ENCODE results near the gene ADCY7.

The ADCY7 gene

DNA sequence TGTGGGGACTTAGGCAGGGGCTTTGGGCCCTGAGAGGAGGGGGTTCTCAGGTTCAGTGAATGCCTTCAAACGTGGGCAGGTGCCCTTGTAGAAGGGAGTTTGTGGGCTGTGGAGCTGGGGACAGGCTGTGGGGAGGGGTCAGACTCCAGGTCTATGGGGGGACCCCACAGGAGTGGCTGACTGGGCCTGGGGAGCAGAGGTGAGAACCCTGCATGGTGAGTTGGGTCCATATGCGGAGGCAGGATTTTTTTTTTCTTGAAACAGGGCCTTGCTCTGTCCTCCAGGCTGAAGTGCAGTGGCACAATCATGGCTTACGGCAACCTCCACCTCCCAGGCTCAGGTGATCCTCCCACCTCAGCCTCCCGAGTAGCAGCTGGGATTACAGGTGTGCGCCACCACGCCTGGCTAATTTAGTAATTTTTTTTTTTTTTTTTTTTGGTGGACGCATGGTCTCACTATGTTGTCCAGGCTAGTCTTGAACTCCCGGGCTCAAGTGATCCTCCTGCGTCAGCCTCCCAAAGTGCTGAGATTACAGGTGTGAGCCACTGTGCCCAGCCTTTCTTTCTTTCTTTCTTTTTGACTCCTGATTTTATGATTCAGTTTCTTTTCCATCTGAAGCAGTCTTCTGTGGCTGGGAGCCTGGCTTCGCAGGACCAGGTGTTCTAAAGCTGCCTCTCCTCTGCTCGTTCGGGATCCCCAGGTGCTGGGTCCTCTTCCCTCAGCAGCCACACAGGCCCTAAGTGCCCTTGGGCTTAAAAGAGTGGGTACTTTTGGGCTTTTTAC lies 19.0 kb upstream of the ADCY7 start:
- peaks cover 2% of the 10 kb centered on the region for H3K9me3 ChIP-seq (ENCODE audit: insufficient read depth, low read depth, low read length)
- no peak overlapping the region for H2BK5ac ChIP-seq (ENCODE audit: low read depth, low read length, poor library complexity)
- DNase-seq, result no peak
- no peak overlapping the region for H2AFZ ChIP-seq (ENCODE audit: insufficient read depth, low read length, poor library complexity)
- no peaks in the 10 kb centered on the region for H3K27me3 ChIP-seq (ENCODE audit: insufficient read depth, low read length)
- H3K36me3 ChIP-seq (ENCODE audit: control insufficient read depth in 1 of 2, insufficient read depth in 2 of 2, low read length in 2 of 2), result no peaks in the 10 kb centered on the region
- WGBS (ENCODE audit: extremely low coverage, insufficient coverage, insufficient read length), result no CpG with 5 or more reads among the region's 12 CpGs
- H3K4me1 ChIP-seq (ENCODE audit: control insufficient read depth in 1 of 2, insufficient read depth in 2 of 2, low read length in 2 of 2), result peaks cover 10 to 20% of the 10 kb centered on the region in 2 experiments
- no peak overlapping the region for H2BK12ac ChIP-seq (ENCODE audit: low read length)
- peaks cover 5% of the 10 kb centered on the region for H3K79me2 ChIP-seq (ENCODE audit: control insufficient read depth, insufficient read depth, low read length, poor library complexity)
- H4K8ac ChIP-seq (ENCODE audit: low read depth, low read length), result no peak overlapping the region
- H3K9ac ChIP-seq (ENCODE audit: low read length), result no peak overlapping the region
- H3K4me2 ChIP-seq (ENCODE audit: low read length), result peak overlapping the region; percentile 10
- H2AK5ac ChIP-seq (ENCODE audit: low read length), result no peak overlapping the region
- H4K12ac ChIP-seq (ENCODE audit: low read depth, low read length), result no peak overlapping the region
- H3K18ac ChIP-seq (ENCODE audit: low read length), result no peak overlapping the region
- peaks cover 7% of the 10 kb centered on the region for H3K79me1 ChIP-seq (ENCODE audit: low read length)
- no peak overlapping the region for H3K14ac ChIP-seq (ENCODE audit: low read length)
- H2BK120ac ChIP-seq (ENCODE audit: insufficient read depth, low read length, poor library complexity), result no peak overlapping the region
- no peak overlapping the region for H3K23ac ChIP-seq (ENCODE audit: low read length)
- H4K91ac ChIP-seq (ENCODE audit: low read depth, low read length), result peak overlapping the region; percentile 32
- no peak overlapping the region for H3K4me3 ChIP-seq (ENCODE audit: low read depth, low read length)
- H3K4ac ChIP-seq (ENCODE audit: low read depth, low read length), result no peak overlapping the region
- no peak overlapping the region for H3K27ac ChIP-seq (ENCODE audit: low read depth, low read length)

DNA sequence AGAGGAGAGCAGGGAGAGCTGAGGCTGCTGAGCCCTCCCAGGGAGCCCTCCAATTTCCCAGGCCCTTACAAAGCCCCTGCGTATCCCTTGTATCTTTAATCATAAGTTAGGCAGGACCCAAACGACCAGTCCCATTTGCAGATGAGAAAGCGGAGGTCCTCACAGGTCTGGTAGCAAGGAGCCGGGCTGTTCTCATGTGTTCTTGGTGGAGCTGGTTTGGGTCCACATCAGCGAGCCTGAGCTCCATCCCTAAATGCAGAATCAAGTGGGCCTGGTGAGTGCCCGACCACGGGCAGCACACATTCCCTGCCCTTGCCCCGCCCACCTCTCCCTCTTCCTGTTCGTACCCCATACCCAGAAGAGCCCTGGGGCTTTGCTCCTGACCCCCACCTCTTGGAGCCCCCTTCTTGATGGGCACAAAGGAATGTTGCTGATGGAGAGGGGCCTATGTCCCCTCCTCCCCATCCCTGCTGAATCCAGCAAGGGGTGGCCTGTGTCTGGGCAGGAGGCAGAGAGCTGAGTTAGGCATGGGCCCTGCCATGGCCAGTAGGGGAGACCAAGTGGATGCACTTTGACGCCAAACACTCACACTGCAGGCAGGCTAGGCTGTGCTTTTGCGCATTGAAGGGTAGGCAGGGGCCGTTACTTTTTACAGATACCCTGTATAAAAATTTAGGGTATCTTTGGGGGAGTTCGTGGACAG lies 18.3 kb upstream of the ADCY7 start:
- Histone ChIP-seq H2BK12ac (ENCODE audit: low read length) (no peak overlapping the region), H2AFZ (ENCODE audit: insufficient read depth, low read length, poor library complexity) (no peak overlapping the region), H3K18ac (ENCODE audit: low read length) (no peak overlapping the region), H3K9ac (ENCODE audit: low read length) (no peak overlapping the region), H3K27me3 (ENCODE audit: insufficient read depth, low read length) (no peaks in the 10 kb centered on the region), H4K91ac (ENCODE audit: low read depth, low read length) (no peak overlapping the region), H2AK5ac (ENCODE audit: low read length) (no peak overlapping the region), H3K4me2 (ENCODE audit: low read length) (no peak overlapping the region), H3K4ac (ENCODE audit: low read depth, low read length) (no peak overlapping the region), H3K4me3 (ENCODE audit: low read depth, low read length) (no peak overlapping the region), H3K36me3 (ENCODE audit: control insufficient read depth in 1 of 2, insufficient read depth in 2 of 2, low read length in 2 of 2) (no peaks in the 10 kb centered on the region), H3K23ac (ENCODE audit: low read length) (no peak overlapping the region), H4K12ac (ENCODE audit: low read depth, low read length) (no peak overlapping the region), H2BK5ac (ENCODE audit: low read depth, low read length, poor library complexity) (no peak overlapping the region), H3K79me2 (ENCODE audit: control insufficient read depth, insufficient read depth, low read length, poor library complexity) (peaks cover 5% of the 10 kb centered on the region), H3K4me1 (ENCODE audit: control insufficient read depth in 1 of 2, insufficient read depth in 2 of 2, low read length in 2 of 2) (peaks cover 10 to 24% of the 10 kb centered on the region in 2 experiments), H2BK120ac (ENCODE audit: insufficient read depth, low read length, poor library complexity) (no peak overlapping the region), H4K8ac (ENCODE audit: low read depth, low read length) (no peak overlapping the region), H3K14ac (ENCODE audit: low read length) (no peak overlapping the region), H3K27ac (ENCODE audit: low read depth, low read length) (no peak overlapping the region), H3K79me1 (ENCODE audit: low read length) (peaks cover 7% of the 10 kb centered on the region), H3K9me3 (ENCODE audit: insufficient read depth, low read depth, low read length) (peaks cover 2% of the 10 kb centered on the region)
- no peak for DNase-seq
- no CpG with 5 or more reads among the region's 13 CpGs for WGBS (ENCODE audit: extremely low coverage, insufficient coverage, insufficient read length)

DNA sequence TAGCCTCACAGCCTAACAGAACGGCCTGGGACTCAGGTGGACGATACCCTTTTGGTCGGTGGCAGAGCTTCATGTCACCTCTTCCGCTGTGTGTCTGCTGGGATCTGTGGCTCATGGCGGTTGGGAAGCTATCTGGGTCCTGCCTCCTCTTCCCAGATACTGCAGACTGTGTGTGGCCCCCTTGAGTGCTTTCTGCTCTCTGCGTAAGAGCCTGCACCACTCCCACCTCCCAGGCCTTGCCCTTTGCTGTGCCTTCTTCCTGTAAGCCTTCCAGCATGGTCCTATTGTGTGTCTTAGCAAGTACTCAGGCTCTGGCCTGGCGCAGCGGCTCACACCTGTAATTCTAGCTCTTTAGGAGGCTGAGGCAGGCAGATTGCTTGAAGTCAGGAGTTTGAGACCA lies 17.5 kb upstream of the ADCY7 start:
- Histone ChIP-seq H3K79me1 (ENCODE audit: low read length) (peaks cover 9% of the 10 kb centered on the region), H3K9me3 (ENCODE audit: insufficient read depth, low read depth, low read length) (peaks cover 2% of the 10 kb centered on the region), H2BK5ac (ENCODE audit: low read depth, low read length, poor library complexity) (no peak overlapping the region), H3K27ac (ENCODE audit: low read depth, low read length) (no peak overlapping the region), H3K4me3 (ENCODE audit: low read depth, low read length) (no peak overlapping the region), H3K36me3 (ENCODE audit: control insufficient read depth in 1 of 2, insufficient read depth in 2 of 2, low read length in 2 of 2) (no peaks in the 10 kb centered on the region), H4K91ac (ENCODE audit: low read depth, low read length) (no peak overlapping the region), H4K12ac (ENCODE audit: low read depth, low read length) (no peak overlapping the region), H3K14ac (ENCODE audit: low read length) (no peak overlapping the region), H3K23ac (ENCODE audit: low read length) (no peak overlapping the region), H3K4me2 (ENCODE audit: low read length) (no peak overlapping the region), H3K18ac (ENCODE audit: low read length) (no peak overlapping the region), H3K27me3 (ENCODE audit: insufficient read depth, low read length) (no peaks in the 10 kb centered on the region), H3K79me2 (ENCODE audit: control insufficient read depth, insufficient read depth, low read length, poor library complexity) (peaks cover 5% of the 10 kb centered on the region), H4K8ac (ENCODE audit: low read depth, low read length) (no peak overlapping the region), H3K4me1 (ENCODE audit: control insufficient read depth in 1 of 2, insufficient read depth in 2 of 2, low read length in 2 of 2) (peaks cover 12 to 31% of the 10 kb centered on the region in 2 experiments), H2BK120ac (ENCODE audit: insufficient read depth, low read length, poor library complexity) (no peak overlapping the region), H2AK5ac (ENCODE audit: low read length) (no peak overlapping the region), H2BK12ac (ENCODE audit: low read length) (no peak overlapping the region), H3K4ac (ENCODE audit: low read depth, low read length) (no peak overlapping the region), H3K9ac (ENCODE audit: low read length) (no peak overlapping the region), H2AFZ (ENCODE audit: insufficient read depth, low read length, poor library complexity) (no peak overlapping the region)
- no CpG with 5 or more reads among the region's 8 CpGs for WGBS (ENCODE audit: extremely low coverage, insufficient coverage, insufficient read length)
- no peak for DNase-seq

DNA sequence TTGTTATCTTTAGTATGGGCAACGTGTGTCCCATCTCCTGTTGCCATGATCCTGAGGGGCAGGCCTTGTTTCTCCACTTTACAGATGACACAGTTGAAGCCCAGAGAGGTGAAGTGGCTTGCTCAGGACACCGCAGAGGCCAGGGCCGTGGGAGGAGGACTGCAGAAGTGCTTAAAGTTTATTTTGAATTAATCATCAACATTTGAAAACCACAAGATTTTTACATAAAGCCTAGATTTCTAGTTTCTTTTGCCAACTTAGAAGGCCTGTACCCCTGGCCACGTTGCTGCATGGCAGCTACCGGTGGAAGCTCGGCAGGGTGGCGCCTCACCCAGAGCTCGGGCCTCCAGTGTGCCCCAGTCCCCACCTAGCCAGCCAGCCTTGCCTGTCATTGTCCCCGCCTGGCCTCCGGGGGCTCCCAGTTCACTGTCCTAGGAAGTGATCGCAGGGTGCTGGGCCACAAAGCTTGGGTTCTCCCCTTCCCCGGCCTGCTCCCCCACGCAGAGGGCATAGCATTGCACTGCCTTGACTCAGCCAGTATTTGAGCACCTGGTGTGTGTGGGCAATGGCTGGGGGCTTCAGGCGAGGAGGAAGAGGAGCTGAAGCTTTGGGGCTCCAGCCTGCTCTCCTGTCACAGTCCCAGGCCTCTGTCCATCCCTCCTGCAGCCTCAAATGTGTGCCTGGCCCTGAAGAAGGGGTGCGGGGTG lies 14.8 kb upstream of the ADCY7 start:
- Histone ChIP-seq H2BK5ac (ENCODE audit: low read depth, low read length, poor library complexity) (no peak overlapping the region), H4K8ac (ENCODE audit: low read depth, low read length) (no peak overlapping the region)
- no peak for DNase-seq

More for the DNA sequence above, 14.8 kb upstream of the ADCY7 start:
- Histone ChIP-seq H2BK12ac (ENCODE audit: low read length) (no peak overlapping the region), H3K79me1 (ENCODE audit: low read length) (peaks cover 2% of the 10 kb centered on the region), H3K4me3 (ENCODE audit: low read depth, low read length) (no peak overlapping the region), H3K14ac (ENCODE audit: low read length) (no peak overlapping the region), H4K91ac (ENCODE audit: low read depth, low read length) (no peak overlapping the region), H2AK5ac (ENCODE audit: low read length) (no peak overlapping the region), H2AFZ (ENCODE audit: insufficient read depth, low read length, poor library complexity) (no peak overlapping the region), H3K18ac (ENCODE audit: low read length) (no peak overlapping the region), H3K27me3 (ENCODE audit: insufficient read depth, low read length) (no peaks in the 10 kb centered on the region), H3K79me2 (ENCODE audit: control insufficient read depth, insufficient read depth, low read length, poor library complexity) (no peaks in the 10 kb centered on the region), H3K23ac (ENCODE audit: low read length) (no peak overlapping the region), H3K4me2 (ENCODE audit: low read length) (no peak overlapping the region), H3K4ac (ENCODE audit: low read depth, low read length) (no peak overlapping the region), H3K4me1 (ENCODE audit: control insufficient read depth in 1 of 2, insufficient read depth in 2 of 2, low read length in 2 of 2) (peaks cover 8 to 20% of the 10 kb centered on the region in 2 experiments), H3K9ac (ENCODE audit: low read length) (no peak overlapping the region), H2BK120ac (ENCODE audit: insufficient read depth, low read length, poor library complexity) (no peak overlapping the region), H3K36me3 (ENCODE audit: control insufficient read depth in 1 of 2, insufficient read depth in 2 of 2, low read length in 2 of 2) (no peaks in the 10 kb centered on the region), H4K12ac (ENCODE audit: low read depth, low read length) (no peak overlapping the region), H3K27ac (ENCODE audit: low read depth, low read length) (no peak overlapping the region), H3K9me3 (ENCODE audit: insufficient read depth, low read depth, low read length) (no peaks in the 10 kb centered on the region)
- WGBS (ENCODE audit: extremely low coverage, insufficient coverage, insufficient read length), result no CpG with 5 or more reads among the region's 15 CpGs

All from trophoblast cell (in vitro differentiated cells and primary cell).